Hepatocyte (in vitro differentiated cells): ENCODE results near the gene P2RY14. TPM values are rescaled to one million over a fixed set of nuclear protein-coding genes. Genes with fewer than 3 reads are reported as not detected.
"Not testable (repeated sequence)": the region's sequence is repeated elsewhere in the genome, so short reads cannot be mapped to it uniquely, and the experiment has no call there.

Experiments
- DNase-seq: peaks from one replicate; pipeline ENCODE4 v3.0.0-alpha.2; 2016; ENCODE audit warnings: low spot score
- H2AFZ ChIP-seq: fragments of 200-600 bp; sonication (generic); 2 replicates; pipeline ENCODE4 v1.6.0; 2016; ENCODE audit warnings: antibody characterized with exemption, mild to moderate bottlenecking
- H3K27ac ChIP-seq: fragments of 200-600 bp; sonication (generic); 2 replicates; pipeline ENCODE4 v1.5.1; 2016; ENCODE audit warnings: mild to moderate bottlenecking
- H3K27me3 ChIP-seq: fragments of 200-600 bp; sonication (generic); 2 replicates; pipeline ENCODE4 v1.6.1; 2016
- H3K36me3 ChIP-seq: fragments of 200-600 bp; sonication (generic); replicated peaks from 2 replicates; pipeline ENCODE4 v1.5.1; 2016; ENCODE audit warnings: low read depth; ENCODE audit not compliant: insufficient read depth
- H3K4me1 ChIP-seq: fragments of 200-600 bp; sonication (generic); 2 replicates; pipeline ENCODE4 v1.5.1; 2016; ENCODE audit warnings: mild to moderate bottlenecking, moderate library complexity; ENCODE audit not compliant: insufficient read depth
- H3K4me2 ChIP-seq: fragments of 200-600 bp; sonication (generic); 2 replicates; pipeline ENCODE4 v1.6.0; 2016
- H3K4me3 ChIP-seq: fragments of 200-600 bp; sonication (generic); 2 replicates; pipeline ENCODE4 v1.5.1; 2016; ENCODE audit warnings: mild to moderate bottlenecking
- H3K79me2 ChIP-seq: fragments of 200-600 bp; sonication (generic); 2 replicates; pipeline ENCODE4 v1.6.0; 2017; ENCODE audit warnings: mild to moderate bottlenecking
- H3K9me2 ChIP-seq: fragments of 200-600 bp; sonication (generic); replicated peaks from 2 replicates; pipeline ENCODE4 v1.6.0; 2017; ENCODE audit warnings: mild to moderate bottlenecking; ENCODE audit not compliant: insufficient read depth
- H3K9me3 ChIP-seq: fragments of 200-600 bp; sonication (generic); 2 replicates; pipeline ENCODE4 v1.5.1; 2016; ENCODE audit warnings: low read depth, mild to moderate bottlenecking
- H4K20me1 ChIP-seq: fragments of 200-600 bp; sonication (generic); 2 replicates; pipeline ENCODE4 v1.6.0; 2016; ENCODE audit warnings: mild to moderate bottlenecking; ENCODE audit not compliant: insufficient read depth, poor library complexity, severe bottlenecking
- EZH2 ChIP-seq: fragments of 200-600 bp; sonication (generic); IDR thresholded peaks from 2 replicates; pipeline ENCODE4 v1.6.1; 2016; ENCODE audit warnings: antibody characterized with exemption, mild to moderate bottlenecking, borderline replicate concordance
- EZH2phosphoT487 ChIP-seq: fragments of 200-600 bp; sonication (generic); IDR thresholded peaks from one replicate; pipeline ENCODE4 v1.6.1; 2018; ENCODE audit warnings: antibody characterized with exemption, mild to moderate bottlenecking, low read depth, moderate library complexity; ENCODE audit not compliant: unreplicated experiment, severe bottlenecking
- WGBS: methylation state at CpG from one replicate; pipeline ENCODE4 v1.1.6; 2016; ENCODE audit warnings: low lambda C conversion rate; ENCODE audit errors: missing lambda C conversion rate; 5-methylcytosine and 5-hydroxymethylcytosine counted together
- polyA plus RNA-seq: library from polyadenylated mRNA; unstranded; fragments of >200 nt; fragmentation: Nextera tagmentation; extraction: Ambion mirVana; gene quantifications from 2 replicates; pipeline ENCODE4 v1.2.1, GENCODE V29; 2016
- total RNA-seq: library from RNA; depleted of rRNA; stranded (reverse); fragments of >200 nt; gene quantifications from 2 replicates; pipeline ENCODE4 v1.2.3, GENCODE V29; 2014
- TF ChIP-seq, protein P1 (sequence below): fragments of 200-600 bp; sonication (generic); IDR thresholded peaks from 2 replicates; pipeline ENCODE4 v1.5.1; 2016; ENCODE audit warnings: antibody characterized with exemption, mild to moderate bottlenecking; ENCODE audit not compliant: poor library complexity

The P2RY14 gene
- total and polyA plus RNA-seq, 2 experiments from 2014 or later = 0.11 TPM; not detected in 1

- WGBS = 96% methylated on average over 6 of the region's 6 CpGs
- H3K36me3 ChIP-seq = no peaks in the 10 kb centered on the region
- H3K9me3 ChIP-seq = no peaks in the 10 kb centered on the region
- H3K27me3 ChIP-seq = no peaks in the 10 kb centered on the region
- no peak overlapping the region for H3K27ac ChIP-seq
- TF ChIP-seq, protein P1, sequence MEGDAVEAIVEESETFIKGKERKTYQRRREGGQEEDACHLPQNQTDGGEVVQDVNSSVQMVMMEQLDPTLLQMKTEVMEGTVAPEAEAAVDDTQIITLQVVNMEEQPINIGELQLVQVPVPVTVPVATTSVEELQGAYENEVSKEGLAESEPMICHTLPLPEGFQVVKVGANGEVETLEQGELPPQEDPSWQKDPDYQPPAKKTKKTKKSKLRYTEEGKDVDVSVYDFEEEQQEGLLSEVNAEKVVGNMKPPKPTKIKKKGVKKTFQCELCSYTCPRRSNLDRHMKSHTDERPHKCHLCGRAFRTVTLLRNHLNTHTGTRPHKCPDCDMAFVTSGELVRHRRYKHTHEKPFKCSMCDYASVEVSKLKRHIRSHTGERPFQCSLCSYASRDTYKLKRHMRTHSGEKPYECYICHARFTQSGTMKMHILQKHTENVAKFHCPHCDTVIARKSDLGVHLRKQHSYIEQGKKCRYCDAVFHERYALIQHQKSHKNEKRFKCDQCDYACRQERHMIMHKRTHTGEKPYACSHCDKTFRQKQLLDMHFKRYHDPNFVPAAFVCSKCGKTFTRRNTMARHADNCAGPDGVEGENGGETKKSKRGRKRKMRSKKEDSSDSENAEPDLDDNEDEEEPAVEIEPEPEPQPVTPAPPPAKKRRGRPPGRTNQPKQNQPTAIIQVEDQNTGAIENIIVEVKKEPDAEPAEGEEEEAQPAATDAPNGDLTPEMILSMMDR = no peak
- no peaks in the 10 kb centered on the region for H3K4me1 ChIP-seq
- H4K20me1 ChIP-seq = no peaks in the 10 kb centered on the region
- H2AFZ ChIP-seq = no peak overlapping the region
- no peak overlapping the region for H3K4me2 ChIP-seq
- H3K9me2 ChIP-seq = no peaks in the 10 kb centered on the region
- no peak for DNase-seq
- no peaks in the 10 kb centered on the region for H3K79me2 ChIP-seq
- no peak overlapping the region for H3K4me3 ChIP-seq
Measured at GRCh38 chr3:151234825-151235224, 43.5 kb downstream of the P2RY14 start.

GRCh38 chr3:151232991-151233390 is 45.4 kb downstream of the P2RY14 start:
- WGBS = 93% methylated on average over 4 of the region's 4 CpGs
- H3K9me3 ChIP-seq = no peaks in the 10 kb centered on the region

DNA sequence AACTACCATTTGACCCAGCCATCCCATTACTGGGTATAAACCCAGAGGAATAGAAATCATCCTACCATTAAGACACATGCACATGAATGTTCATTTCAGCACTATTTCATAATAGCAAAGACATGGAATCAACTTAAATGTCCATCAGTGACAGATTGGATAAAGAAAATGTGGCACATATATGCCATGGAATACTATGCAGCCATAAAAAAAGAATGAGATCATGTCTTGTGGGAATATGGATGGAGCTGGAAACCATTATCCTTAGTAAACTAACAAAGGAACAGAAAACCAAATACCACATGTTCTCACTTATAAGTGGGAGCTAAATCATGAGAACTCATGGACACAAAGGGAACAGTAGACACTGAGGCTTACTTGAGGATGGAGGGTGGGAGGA is 45.9 kb downstream of the P2RY14 start:
- H3K9me3 ChIP-seq, H3K9me2 ChIP-seq, H3K27ac ChIP-seq, DNase-seq, H3K4me3 ChIP-seq, H4K20me1 ChIP-seq, H2AFZ ChIP-seq, H3K36me3 ChIP-seq, H3K4me2 ChIP-seq, H3K79me2 ChIP-seq, H3K27me3 ChIP-seq: not testable (repeated sequence)
- peaks cover 13% of the 10 kb centered on the region for H3K4me1 ChIP-seq

More at GRCh38 chr3:151232991-151233390, 45.4 kb downstream of the P2RY14 start:
- DNase-seq = no peak
- Histone ChIP-seq H2AFZ (no peak overlapping the region), H3K36me3 (no peaks in the 10 kb centered on the region), H3K4me2 (no peak overlapping the region), H3K27ac (no peak overlapping the region), H3K9me2 (no peaks in the 10 kb centered on the region), H3K4me1 (peaks cover 11% of the 10 kb centered on the region), H4K20me1 (no peaks in the 10 kb centered on the region), H3K79me2 (no peaks in the 10 kb centered on the region), H3K27me3 (no peaks in the 10 kb centered on the region), H3K4me3 (no peak overlapping the region)
- TF ChIP-seq, protein P1 = no peak
- TF ChIP-seq EZH2 (no peak), EZH2phosphoT487 (no peak)

DNA sequence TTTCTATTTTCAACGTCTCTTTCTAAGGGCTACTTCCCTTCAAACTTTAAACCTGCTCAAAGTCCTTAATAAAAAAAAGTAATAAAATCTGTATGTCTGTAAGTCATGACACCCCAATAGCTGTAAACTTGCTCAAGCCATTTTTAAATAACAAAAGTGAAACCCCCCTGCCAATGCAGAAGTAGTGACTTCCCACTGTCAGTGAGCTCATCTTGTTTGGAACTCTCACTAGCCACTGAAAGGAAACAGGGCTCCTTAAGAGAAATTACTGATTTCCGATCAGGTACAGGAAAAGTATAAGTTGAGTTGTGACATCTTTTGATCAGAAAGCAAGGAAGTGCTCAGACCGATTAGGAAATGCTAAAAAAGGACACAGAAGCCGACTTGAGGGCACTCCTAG is 47.7 kb downstream of the P2RY14 start:
- no peak overlapping the region for H2AFZ ChIP-seq
- H3K27me3 ChIP-seq = no peaks in the 10 kb centered on the region
- H3K27ac ChIP-seq = no peak overlapping the region
- H3K4me1 ChIP-seq = peaks cover 13% of the 10 kb centered on the region
- DNase-seq = no peak
- WGBS = 76% methylated on average over 4 of the region's 4 CpGs
- no peaks in the 10 kb centered on the region for H3K9me2 ChIP-seq
- H4K20me1 ChIP-seq = no peaks in the 10 kb centered on the region
- H3K79me2 ChIP-seq = no peaks in the 10 kb centered on the region
- no peak overlapping the region for H3K4me2 ChIP-seq
- no peaks in the 10 kb centered on the region for H3K9me3 ChIP-seq
- no peak overlapping the region for H3K4me3 ChIP-seq
- TF ChIP-seq EZH2phosphoT487 (no peak), EZH2 (no peak)
- TF ChIP-seq, protein P1 = no peak
- no peaks in the 10 kb centered on the region for H3K36me3 ChIP-seq
